GM12878 (cell line): Measurements from ENCODE around the gene EFHD2. TPM values are rescaled to one million over a fixed set of nuclear protein-coding genes. Genes with fewer than 3 reads are reported as not detected.

Experiments used
- ATAC-seq: fragments of 200-7000 bp; cut with Tn5 transposase; 3 replicates; pipeline ENCODE4 v1.9.1; 2020; ENCODE audit warnings: mild to moderate bottlenecking, moderate library complexity
- BruUV-seq: library from RNA; stranded (reverse); fragments of 400-500 nt; replicated peaks from 2 replicates; lab custom pipeline; 2021; lab: Mats Ljungman, UMichigan
- CTCF ChIA-PET: fragments of 300-600 bp; sonication (Branson Sonifier 250); formaldehyde crosslinking; extraction: SDS; loops from one replicate; lab custom pipeline; 2021; ENCODE audit warnings: inconsistent platforms; lab: Yijun Ruan, JAX
- POLR2A ChIA-PET: fragments of 350-600 bp; formaldehyde crosslinking; extraction: SDS; loops from one replicate; lab custom pipeline; 2021; ENCODE audit warnings: inconsistent platforms; lab: Charles Lee
- RAD21 ChIA-PET: fragments of 300-600 bp; sonication (Branson Sonifier 250); formaldehyde crosslinking; loops from one replicate; lab custom pipeline; 2023; ENCODE audit warnings: antibody characterized with exemption; ENCODE audit not compliant: unreplicated experiment; lab: Charles Lee
- SMC1A ChIA-PET: fragments of 300-600 bp; sonication (Branson Sonifier 250); formaldehyde crosslinking; loops from one replicate; lab custom pipeline; 2023; ENCODE audit not compliant: unreplicated experiment, uncharacterized antibody; lab: Charles Lee
- DNase-seq: peaks from one replicate; pipeline ENCODE4 v3.0.0-alpha.2; 2011; ENCODE audit warnings: low read depth, low spot score
- FAIRE-seq: peaks from 3 replicates; lab custom pipeline; 2011; peaks lifted over from hg19 to GRCh38; lab: Jason Lieb, UNC
- H2AFZ ChIP-seq: 2 replicates; pipeline ENCODE4 v1.6.0; 2011; ENCODE audit warnings: low read depth, low read length, control low read depth; ENCODE audit not compliant: control insufficient read depth
- H3K27ac ChIP-seq: 2 replicates; pipeline ENCODE4 v1.5.1; 2011; ENCODE audit warnings: control low read depth; ENCODE audit not compliant: control insufficient read depth, insufficient read depth
- H3K27me3 ChIP-seq, 2 experiments: replicated peaks in 1 of 2; 2 replicates each; pipeline versions ENCODE4 v1.6.0 to v1.6.1; 2011; ENCODE audit warnings: low read length in 1 of 2; ENCODE audit not compliant: control insufficient read depth in 2 of 2, insufficient read depth in 2 of 2
- H3K36me3 ChIP-seq, 2 experiments: 2 replicates each; pipeline ENCODE4 v1.5.1; 2011; ENCODE audit warnings: low read length in 1 of 2; ENCODE audit not compliant: control insufficient read depth in 2 of 2, insufficient read depth in 2 of 2
- H3K4me1 ChIP-seq: 2 replicates; pipeline ENCODE4 v1.6.1; 2011; ENCODE audit warnings: mild to moderate bottlenecking, low read length, moderate library complexity, mixed read lengths; ENCODE audit not compliant: control insufficient read depth, insufficient read depth
- H3K4me2 ChIP-seq: 2 replicates; pipeline ENCODE4 v1.6.0; 2011; ENCODE audit warnings: control low read depth; ENCODE audit not compliant: control insufficient read depth, insufficient read depth
- H3K4me3 ChIP-seq: fragments of 200-600 bp; sonication (generic); 2 replicates; pipeline ENCODE4 v1.5.1; 2016
- H3K79me2 ChIP-seq: 2 replicates; pipeline ENCODE4 v1.6.0; 2011; ENCODE audit warnings: low read length; ENCODE audit not compliant: control insufficient read depth, insufficient read depth
- H3K9ac ChIP-seq: 2 replicates; pipeline ENCODE4 v1.8.0; 2011; ENCODE audit warnings: low read length, control low read depth, mixed read lengths; ENCODE audit not compliant: control insufficient read depth, insufficient read depth
- H3K9me3 ChIP-seq: replicated peaks from 3 replicates; pipeline ENCODE4 v1.5.1; 2011; ENCODE audit warnings: mild to moderate bottlenecking, low read length; ENCODE audit not compliant: control insufficient read depth, insufficient read depth
- H4K20me1 ChIP-seq: 2 replicates; pipeline ENCODE4 v1.6.0; 2011; ENCODE audit not compliant: control insufficient read depth, insufficient read depth
- BCL3 ChIP-seq: IDR thresholded peaks from 2 replicates; pipeline ENCODE4 v1.6.1; 2011; ENCODE audit warnings: borderline replicate concordance, low read depth, mild to moderate bottlenecking, moderate library complexity, low read length; ENCODE audit not compliant: insufficient read depth, poor library complexity, severe bottlenecking
- BCLAF1 ChIP-seq: fragments of 450-650 bp; IDR thresholded peaks from 2 replicates; pipeline ENCODE4 v1.6.1; 2017; ENCODE audit warnings: antibody characterized with exemption, mild to moderate bottlenecking, moderate library complexity
- CHD4 ChIP-seq: fragments of 200-600 bp; sonication (generic); IDR thresholded peaks from 2 replicates; pipeline ENCODE4 v1.6.1; 2016; ENCODE audit warnings: mild to moderate bottlenecking
- FOS ChIP-seq: IDR thresholded peaks from 3 replicates; pipeline ENCODE4 v1.6.1; 2011; ENCODE audit warnings: borderline replicate concordance; ENCODE audit not compliant: insufficient read length; ENCODE audit errors: extremely low read depth
- JUND ChIP-seq: IDR thresholded peaks from 2 replicates; pipeline ENCODE4 v1.6.1; 2012; ENCODE audit warnings: low read depth, mild to moderate bottlenecking, low read length, improper control_type of control experiment, moderate library complexity
- MEF2B ChIP-seq: fragments of 450-650 bp; IDR thresholded peaks from 2 replicates; pipeline ENCODE4 v1.6.1; 2018; ENCODE audit warnings: mild to moderate bottlenecking, moderate library complexity; ENCODE audit not compliant: partially characterized antibody, poor library complexity, severe bottlenecking
- NBN ChIP-seq: fragments of 450-650 bp; IDR thresholded peaks from 2 replicates; pipeline ENCODE4 v1.6.1; 2016
- NR2C1 ChIP-seq: fragments of 450-650 bp; IDR thresholded peaks from 2 replicates; pipeline ENCODE4 v1.6.1; 2017; ENCODE audit warnings: antibody characterized with exemption, mild to moderate bottlenecking, moderate library complexity
- SRF ChIP-seq, 2 experiments: IDR thresholded peaks; 2 replicates each; pipeline ENCODE4 v1.6.1; 2011; ENCODE audit warnings: low read depth in 2 of 2, low read length in 2 of 2, mild to moderate bottlenecking in 1 of 2, moderate library complexity in 1 of 2
- USF2 ChIP-seq: IDR thresholded peaks from 2 replicates; pipeline ENCODE4 v1.6.1; 2011; ENCODE audit warnings: low read depth, low read length, improper control_type of control experiment, borderline replicate concordance
- ZNF687 ChIP-seq: fragments of 450-650 bp; IDR thresholded peaks from 2 replicates; pipeline ENCODE4 v1.6.1; 2017; ENCODE audit warnings: mild to moderate bottlenecking, moderate library complexity
- WGBS: methylation state at CpG from one replicate; pipeline ENCODE4 v1.1.6; 2016; ENCODE audit warnings: low lambda C conversion rate; ENCODE audit not compliant: insufficient replicate concordance, insufficient coverage; ENCODE audit errors: missing lambda C conversion rate; 5-methylcytosine and 5-hydroxymethylcytosine counted together
- in situ Hi-C: fragments of 300-500 bp; cut with MboI; formaldehyde crosslinking; loops from 9 replicates; pipeline ENCODE4 v1.14.3; 2018; ENCODE audit warnings: mixed read lengths
- intact Hi-C: fragments of 100-400 bp; cut with micrococcal nuclease; formaldehyde crosslinking; loops from one replicate; pipeline ENCODE4 v1.14.2; 2022; ENCODE audit not compliant: unreplicated experiment
- polyA plus RNA-seq, 11 experiments: library from polyadenylated mRNA; depleted of rRNA in 4 of 11; unstranded in 6 of 11; stranded (reverse) in 5 of 11; fragments of >200 nt; fragmentation: Nextera tagmentation in 4 of 11; fragmentation: Illumina TruSeq in 1 of 11; extraction: Ambion mirVana in 4 of 11; extraction: Trizol in 1 of 11; gene quantifications; 1 replicate in 1 of 11; 2 replicates in 10 of 11; pipeline versions ENCODE4 v1.2.1 to v1.2.3, GENCODE V29; 2011 to 2016; ENCODE audit warnings: inconsistent platforms in 2 of 11, missing spikeins in 2 of 11, low read depth in 1 of 11
- total RNA-seq, 4 experiments: library from RNA; depleted of rRNA in 3 of 4; stranded (reverse); fragments of >200 nt in 3 of 4; fragmentation: Illumina TruSeq in 1 of 4; extraction: Trizol in 1 of 4; gene quantifications; 2 replicates each; pipeline versions ENCODE4 v1.2.1 to v1.2.3, GENCODE V29; 2013 to 2021

The EFHD2 gene
- total and polyA plus RNA-seq, 10 of the 15 experiments (the other 5 are each of a cell fraction or from before 2014, with no cell fraction given): 4.0 to 114 (median 66.1) TPM

GRCh38 chr1:15406614-15407559 lies 2.8 kb upstream of the EFHD2 start:
- intact Hi-C loops (no loop called here), in situ Hi-C loops (no loop called here)
- SMC1A ChIA-PET: no interaction called here
- FAIRE-seq (peak; percentile 77), DNase-seq (no peak), ATAC-seq (no peak)
- peaks cover 0 to 3% of the 10 kb centered on the region in 2 experiments; a peak in 1 of 4 replicates for H3K27me3 ChIP-seq
- 53% methylated on average over 10 of the region's 11 CpGs for WGBS
- no peaks in the 10 kb centered on the region for H3K9me3 ChIP-seq
- H3K4me1 ChIP-seq: peaks cover 4% of the 10 kb centered on the region; the same call in 1 of the 2 replicates
- POLR2A ChIA-PET: interaction anchor here (2.0 kb wide), 1 partner anchor 10 kb away, joined by 4 read pairs; no protein-coding TSS in a partner anchor
- RAD21 ChIA-PET: no interaction called here
- no TSS peak for BruUV-seq
- H3K4me2 ChIP-seq: no peak overlapping the region
- H2AFZ ChIP-seq: no peak overlapping the region
- peaks cover 22% of the 10 kb centered on the region for H3K79me2 ChIP-seq
- no peak overlapping the region for H3K9ac ChIP-seq
- H3K27ac ChIP-seq: no peak overlapping the region
- no peaks in the 10 kb centered on the region for H4K20me1 ChIP-seq
- CTCF ChIA-PET: interaction anchor here (1.3 to 1.6 kb wide), 2 partner anchors 10 to 25 kb away, joined by 4 read pairs; no protein-coding TSS in a partner anchor
- no peaks in the 10 kb centered on the region for H3K36me3 ChIP-seq
- H3K4me3 ChIP-seq: no peak overlapping the region
- no peak for TF ChIP-seq NR2C1
- no peak for TF ChIP-seq NBN
- no peak for TF ChIP-seq USF2
- TF ChIP-seq SRF (IDR thresholded peaks at IDR 0.05; ENCODE audit: low read depth in 2 of 2, low read length in 2 of 2): no peak
- no peak for TF ChIP-seq BCL3
- no peak for TF ChIP-seq MEF2B
- TF ChIP-seq ZNF687: no peak
- no peak for TF ChIP-seq BCLAF1
- no peak for TF ChIP-seq FOS
- TF ChIP-seq JUND: no peak
- no peak for TF ChIP-seq CHD4
